Tibial artery (tissue), 4 donors: Measurements from ENCODE around the gene SMAD3.

Experiments
- DNase-seq, 2 donors: peaks; one replicate each; pipeline ENCODE4 v3.0.0-alpha.2; 2019
- H3K27ac ChIP-seq, 2 donors: fragments of 200-600 bp; sonication (generic) in 1 of 2; 1 replicate in 1 of 2; 2 replicates in 1 of 2; pipeline ENCODE4 v1.5.1; 2018 to 2019; ENCODE audit warnings: mild to moderate bottlenecking in 1 of 2
- H3K27me3 ChIP-seq, 2 donors: fragments of 200-600 bp; sonication (generic) in 1 of 2; one replicate each; pipeline versions ENCODE4 v1.5.1 to v1.6.0; 2016 to 2019
- H3K36me3 ChIP-seq, 3 donors: fragments of 200-600 bp; sonication (generic) in 2 of 3; one replicate each; pipeline ENCODE4 v1.5.1; 2016 to 2019; ENCODE audit warnings: mild to moderate bottlenecking in 2 of 3
- H3K4me1 ChIP-seq, 4 donors: fragments of 200-600 bp; sonication (generic) in 2 of 4; 1 replicate in 3 of 4; 2 replicates in 1 of 4; pipeline ENCODE4 v1.5.1; 2016 to 2019
- H3K4me3 ChIP-seq, 2 donors: fragments of 200-600 bp; sonication (generic) in 1 of 2; 1 replicate in 1 of 2; 2 replicates in 1 of 2; pipeline ENCODE4 v1.5.1; 2018 to 2019; ENCODE audit warnings: mild to moderate bottlenecking in 2 of 2
- H3K9me3 ChIP-seq, 3 donors: fragments of 200-600 bp; sonication (generic) in 1 of 3; one replicate each; pipeline ENCODE4 v1.5.1; 2016 to 2019
- CTCF ChIP-seq, 2 experiments: fragments of 200-600 bp in 1 of 2; fragments of 450-650 bp in 1 of 2; IDR thresholded peaks; one replicate each; pipeline ENCODE4 v1.5.1; 2017 to 2019; ENCODE audit warnings: antibody characterized with exemption in 2 of 2, mild to moderate bottlenecking in 1 of 2, moderate library complexity in 1 of 2
- intact Hi-C: fragments of 100-400 bp; cut with DNase I; formaldehyde crosslinking; loops from one replicate; pipeline ENCODE4 v1.15.0; 2023; ENCODE audit warnings: low total_unique reads

Gene SMAD3

DNA sequence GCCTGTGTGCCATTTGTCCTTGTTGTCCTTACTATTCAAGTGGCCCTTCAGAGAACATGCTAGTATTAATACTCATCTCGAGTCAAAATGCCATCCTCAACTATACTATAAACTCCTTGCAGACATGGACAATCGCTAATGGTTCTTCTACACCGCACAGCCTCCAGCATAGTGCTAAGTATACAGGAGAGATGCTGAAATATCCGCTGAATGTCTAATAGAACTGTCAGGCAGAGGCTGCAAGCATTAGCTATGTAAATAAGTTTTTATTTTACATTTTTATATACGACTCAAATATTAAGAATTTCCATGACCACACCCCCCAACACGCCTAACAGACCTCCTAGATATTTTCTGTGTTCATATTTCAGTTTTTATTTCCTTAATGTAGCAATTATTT is 149.7 kb downstream of the SMAD3 start:
- TF ChIP-seq CTCF (IDR thresholded peaks at IDR 0.05): no peak
- Histone ChIP-seq H3K27ac (no peak overlapping the region), H3K4me3 (no peak overlapping the region), H3K36me3 (no peaks in the 10 kb centered on the region), H3K4me1 (no peaks in the 10 kb centered on the region), H3K27me3 (no peaks in the 10 kb centered on the region), H3K9me3 (no peaks in the 10 kb centered on the region)
- intact Hi-C loops: no loop called here
- DNase-seq: no peak

GRCh38 chr15:67216859-67217258 is 151.5 kb downstream of the SMAD3 start:
- Histone ChIP-seq H3K9me3 (no peaks in the 10 kb centered on the region), H3K36me3 (no peaks in the 10 kb centered on the region), H3K4me1 (no peaks in the 10 kb centered on the region), H3K27me3 (no peaks in the 10 kb centered on the region), H3K4me3 (no peak overlapping the region), H3K27ac (no peak overlapping the region)
- intact Hi-C loops: no loop called here
- no peak for TF ChIP-seq CTCF (IDR thresholded peaks at IDR 0.05)
- DNase-seq: no peak

- no peak for TF ChIP-seq CTCF (IDR thresholded peaks at IDR 0.05)
- no peak for DNase-seq
- Histone ChIP-seq H3K9me3 (no peaks in the 10 kb centered on the region), H3K27ac (no peak overlapping the region), H3K36me3 (no peaks in the 10 kb centered on the region), H3K4me3 (no peak overlapping the region), H3K27me3 (no peaks in the 10 kb centered on the region), H3K4me1 (no peaks in the 10 kb centered on the region)
- intact Hi-C loops: no loop called here
Measured at GRCh38 chr15:67218428-67218827, 153.0 kb downstream of the SMAD3 start.

- no peak for DNase-seq
- Histone ChIP-seq H3K4me1 (no peaks in the 10 kb centered on the region), H3K4me3 (no peak overlapping the region), H3K27me3 (no peaks in the 10 kb centered on the region), H3K9me3 (no peaks in the 10 kb centered on the region), H3K27ac (no peak overlapping the region), H3K36me3 (no peaks in the 10 kb centered on the region)
- no peak for TF ChIP-seq CTCF (IDR thresholded peaks at IDR 0.05)
- intact Hi-C loops: no loop called here
Measured at GRCh38 chr15:67219288-67219687, 153.9 kb downstream of the SMAD3 start.

DNA sequence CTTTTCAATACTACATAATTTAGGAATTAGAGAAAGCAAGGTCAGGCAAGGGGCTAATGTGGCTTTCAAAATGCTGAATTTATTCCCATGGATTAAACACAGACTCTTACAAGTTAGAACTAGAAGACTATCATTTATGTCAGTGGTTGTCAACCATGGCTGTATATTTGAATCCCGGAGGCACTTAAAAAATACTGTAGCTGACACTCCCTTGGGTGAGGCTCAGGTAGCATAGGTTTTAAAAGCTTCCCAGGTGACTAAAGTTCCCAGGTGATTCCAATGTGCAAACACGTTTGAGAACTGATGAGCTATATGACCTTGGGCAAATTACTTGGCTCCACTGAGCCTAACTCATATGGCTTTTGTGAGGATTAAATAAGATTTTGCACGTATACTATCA is 159.5 kb downstream of the SMAD3 start:
- TF ChIP-seq CTCF (IDR thresholded peaks at IDR 0.05): no peak
- no peak for DNase-seq
- no peak overlapping the region for H3K27ac ChIP-seq
- H3K9me3 ChIP-seq: no peaks in the 10 kb centered on the region
- peaks cover 2 to 15% (median 5%) of the 10 kb centered on the region in 3 donors for H3K36me3 ChIP-seq
- intact Hi-C loops: no loop called here
- no peaks in the 10 kb centered on the region for H3K27me3 ChIP-seq
- H3K4me3 ChIP-seq: no peak overlapping the region
- H3K4me1 ChIP-seq: no peaks in the 10 kb centered on the region

DNA sequence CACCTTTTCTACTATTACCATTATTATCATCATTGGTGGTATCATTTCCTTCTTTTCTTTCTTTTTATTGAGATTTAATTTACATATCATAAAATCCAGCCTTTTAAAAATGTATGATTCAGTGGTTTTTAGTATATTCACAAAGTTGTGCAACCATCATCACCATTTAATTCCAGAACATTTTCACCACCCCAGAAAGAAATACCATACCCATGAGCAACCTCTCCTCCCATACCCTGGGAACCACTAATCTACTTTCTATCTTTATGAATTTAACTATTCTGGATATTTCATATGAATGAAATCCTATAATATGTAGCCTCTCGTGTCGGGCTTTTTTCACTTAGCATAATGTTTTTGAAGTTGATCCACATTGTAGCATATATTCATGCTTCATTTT is 159.9 kb downstream of the SMAD3 start:
- Histone ChIP-seq H3K4me3 (no peak overlapping the region), H3K4me1 (no peaks in the 10 kb centered on the region), H3K36me3 (peaks cover 7 to 19% (median 9%) of the 10 kb centered on the region in 3 donors), H3K27me3 (no peaks in the 10 kb centered on the region), H3K9me3 (no peaks in the 10 kb centered on the region), H3K27ac (no peak overlapping the region)
- no peak for TF ChIP-seq CTCF (IDR thresholded peaks at IDR 0.05)
- intact Hi-C loops: no loop called here
- DNase-seq: no peak
